ENCODE data around the gene CARD19.
A peak's percentile ranks its signal among the peaks of the same experiment; 100 is the strongest.

The CARD19 gene

GRCh38 chr9:93096131-93096802, at the start of gene CARD19:
TSS of gene CARD19 (plus strand) at chr9:93096217. CDS start at chr9:93096346, 129 bp downstream.
- Histone ChIP-seq H3K36me3 (ENCODE audit: insufficient read depth, low read depth, low read length) (no peaks in the 10 kb centered on the region), H3K4me3 (ENCODE audit: low read length) (peak within 1 kb of the TSS; percentile 71), H3K27ac (ENCODE audit: low read length) (no peak within 1 kb of the TSS), H3K9me3 (ENCODE audit: insufficient read depth, low read depth, low read length) (no peaks in the 10 kb centered on the region), H3K9ac (ENCODE audit: low read depth, low read length) (peak within 1 kb of the TSS; percentile 39; the same call in 1 of the 2 replicates), H3K4me1 (ENCODE audit: insufficient read depth, low read length) (peaks cover 5% of the 10 kb centered on the region; the same call in 1 of the 2 replicates), H3K27me3 (ENCODE audit: insufficient read depth, low read length) (peaks cover 14% of the 10 kb centered on the region)

GRCh38 chr9:93048566-93049448, 47.2 kb upstream of the CARD19 start:
- no peak overlapping the region for H3K27ac ChIP-seq (ENCODE audit: low read length)
- H3K27me3 ChIP-seq (ENCODE audit: insufficient read depth, low read length), result no peaks in the 10 kb centered on the region
- H3K9ac ChIP-seq (ENCODE audit: low read depth, low read length), result no peak overlapping the region
- H3K4me1 ChIP-seq (ENCODE audit: insufficient read depth, low read length), result peaks cover 11% of the 10 kb centered on the region; the same call in 1 of the 2 replicates
- H3K9me3 ChIP-seq (ENCODE audit: insufficient read depth, low read depth, low read length), result no peaks in the 10 kb centered on the region
- no peak overlapping the region for H3K4me3 ChIP-seq (ENCODE audit: low read length)
- no peaks in the 10 kb centered on the region for H3K36me3 ChIP-seq (ENCODE audit: insufficient read depth, low read depth, low read length)

- H3K4me1 ChIP-seq (ENCODE audit: insufficient read depth, low read length), result peaks cover 14% of the 10 kb centered on the region; the same call in 1 of the 2 replicates
- no peak overlapping the region for H3K27ac ChIP-seq (ENCODE audit: low read length)
- no peaks in the 10 kb centered on the region for H3K27me3 ChIP-seq (ENCODE audit: insufficient read depth, low read length)
- no peaks in the 10 kb centered on the region for H3K36me3 ChIP-seq (ENCODE audit: insufficient read depth, low read depth, low read length)
- no peak overlapping the region for H3K9ac ChIP-seq (ENCODE audit: low read depth, low read length)
- no peaks in the 10 kb centered on the region for H3K9me3 ChIP-seq (ENCODE audit: insufficient read depth, low read depth, low read length)
- no peak overlapping the region for H3K4me3 ChIP-seq (ENCODE audit: low read length)
Measured at GRCh38 chr9:93049491-93049890, 46.5 kb upstream of the CARD19 start.

GRCh38 chr9:93050231-93050630, 45.8 kb upstream of the CARD19 start:
- Histone ChIP-seq H3K9me3 (ENCODE audit: insufficient read depth, low read depth, low read length) (no peaks in the 10 kb centered on the region), H3K4me1 (ENCODE audit: insufficient read depth, low read length) (peaks cover 14% of the 10 kb centered on the region; the same call in 1 of the 2 replicates), H3K9ac (ENCODE audit: low read depth, low read length) (no peak overlapping the region), H3K36me3 (ENCODE audit: insufficient read depth, low read depth, low read length) (no peaks in the 10 kb centered on the region), H3K27me3 (ENCODE audit: insufficient read depth, low read length) (no peaks in the 10 kb centered on the region), H3K4me3 (ENCODE audit: low read length) (no peak overlapping the region), H3K27ac (ENCODE audit: low read length) (no peak overlapping the region)

GRCh38 chr9:93051680-93052089, 44.3 kb upstream of the CARD19 start:
- no peak overlapping the region for H3K4me3 ChIP-seq (ENCODE audit: low read length)
- no peak overlapping the region for H3K27ac ChIP-seq (ENCODE audit: low read length)
- peaks cover 14% of the 10 kb centered on the region; the same call in 1 of the 2 replicates for H3K4me1 ChIP-seq (ENCODE audit: insufficient read depth, low read length)
- H3K27me3 ChIP-seq (ENCODE audit: insufficient read depth, low read length), result peaks cover 5% of the 10 kb centered on the region; the same call in 1 of the 2 replicates
- H3K36me3 ChIP-seq (ENCODE audit: insufficient read depth, low read depth, low read length), result no peaks in the 10 kb centered on the region
- H3K9ac ChIP-seq (ENCODE audit: low read depth, low read length), result no peak overlapping the region
- H3K9me3 ChIP-seq (ENCODE audit: insufficient read depth, low read depth, low read length), result no peaks in the 10 kb centered on the region

- peaks cover 5% of the 10 kb centered on the region; the same call in 1 of the 2 replicates for H3K27me3 ChIP-seq (ENCODE audit: insufficient read depth, low read length)
- no peak overlapping the region for H3K4me3 ChIP-seq (ENCODE audit: low read length)
- no peak overlapping the region for H3K9ac ChIP-seq (ENCODE audit: low read depth, low read length)
- H3K36me3 ChIP-seq (ENCODE audit: insufficient read depth, low read depth, low read length), result no peaks in the 10 kb centered on the region
- peaks cover 17% of the 10 kb centered on the region; the same call in 1 of the 2 replicates for H3K4me1 ChIP-seq (ENCODE audit: insufficient read depth, low read length)
- no peak overlapping the region for H3K27ac ChIP-seq (ENCODE audit: low read length)
- H3K9me3 ChIP-seq (ENCODE audit: insufficient read depth, low read depth, low read length), result no peaks in the 10 kb centered on the region
Measured at GRCh38 chr9:93052791-93053540, 43.1 kb upstream of the CARD19 start.

- Histone ChIP-seq H3K9me3 (ENCODE audit: insufficient read depth, low read depth, low read length) (no peaks in the 10 kb centered on the region), H3K4me3 (ENCODE audit: low read length) (no peak overlapping the region), H3K27me3 (ENCODE audit: insufficient read depth, low read length) (peaks cover 5% of the 10 kb centered on the region), H3K36me3 (ENCODE audit: insufficient read depth, low read depth, low read length) (no peaks in the 10 kb centered on the region), H3K27ac (ENCODE audit: low read length) (no peak overlapping the region), H3K9ac (ENCODE audit: low read depth, low read length) (no peak overlapping the region), H3K4me1 (ENCODE audit: insufficient read depth, low read length) (peaks cover 17% of the 10 kb centered on the region; the same call in 1 of the 2 replicates)
Measured at GRCh38 chr9:93053781-93054331, 42.2 kb upstream of the CARD19 start.

GRCh38 chr9:93054758-93055704, 41.0 kb upstream of the CARD19 start:
- Histone ChIP-seq H3K9ac (ENCODE audit: low read depth, low read length) (no peak overlapping the region), H3K27me3 (ENCODE audit: insufficient read depth, low read length) (peaks cover 11% of the 10 kb centered on the region), H3K27ac (ENCODE audit: low read length) (no peak overlapping the region), H3K36me3 (ENCODE audit: insufficient read depth, low read depth, low read length) (no peaks in the 10 kb centered on the region), H3K4me1 (ENCODE audit: insufficient read depth, low read length) (peaks cover 22% of the 10 kb centered on the region; the same call in 1 of the 2 replicates), H3K9me3 (ENCODE audit: insufficient read depth, low read depth, low read length) (no peaks in the 10 kb centered on the region), H3K4me3 (ENCODE audit: low read length) (no peak overlapping the region)

- Histone ChIP-seq H3K4me3 (ENCODE audit: low read length) (no peak overlapping the region), H3K27me3 (ENCODE audit: insufficient read depth, low read length) (peaks cover 11% of the 10 kb centered on the region), H3K9ac (ENCODE audit: low read depth, low read length) (no peak overlapping the region), H3K27ac (ENCODE audit: low read length) (no peak overlapping the region), H3K36me3 (ENCODE audit: insufficient read depth, low read depth, low read length) (no peaks in the 10 kb centered on the region), H3K4me1 (ENCODE audit: insufficient read depth, low read length) (peaks cover 23% of the 10 kb centered on the region; the same call in 1 of the 2 replicates), H3K9me3 (ENCODE audit: insufficient read depth, low read depth, low read length) (no peaks in the 10 kb centered on the region)
Measured at GRCh38 chr9:93057042-93057702, 38.8 kb upstream of the CARD19 start.

Measured in iPS-20b (cell line).